MM.1S (cell line): ENCODE results near the gene FRMD3.

Source experiments
- DNase-seq: peaks from one replicate; pipeline ENCODE4 v3.0.0-alpha.2; 2015
- H2AFZ ChIP-seq: fragments of 300-600 bp; sonication (generic); 2 replicates; pipeline ENCODE4 v1.6.0; 2016; ENCODE audit warnings: antibody characterized with exemption, low read length
- H3F3A ChIP-seq: fragments of 300-600 bp; sonication (generic); 2 replicates; pipeline ENCODE4 v1.6.1; 2016; ENCODE audit warnings: mild to moderate bottlenecking, antibody characterized with exemption, low read length, moderate library complexity, mixed read lengths; ENCODE audit not compliant: insufficient read depth
- H3K27ac ChIP-seq: fragments of 300-600 bp; sonication (generic); 2 replicates; pipeline ENCODE4 v1.5.1; 2016; ENCODE audit warnings: mild to moderate bottlenecking, low read length
- H3K27me3 ChIP-seq: fragments of 300-600 bp; sonication (generic); replicated peaks from 2 replicates; pipeline ENCODE4 v1.6.0; 2016; ENCODE audit warnings: low read length; ENCODE audit not compliant: insufficient read depth
- H3K36me3 ChIP-seq: fragments of 300-600 bp; sonication (generic); replicated peaks from 2 replicates; pipeline ENCODE4 v1.6.1; 2016; ENCODE audit warnings: mild to moderate bottlenecking, low read length, mixed read lengths; ENCODE audit not compliant: insufficient read depth
- H3K4me1 ChIP-seq: fragments of 300-600 bp; sonication (generic); 2 replicates; pipeline ENCODE4 v1.6.1; 2016; ENCODE audit warnings: low read length, mixed read lengths
- H3K4me2 ChIP-seq: fragments of 300-600 bp; sonication (generic); 2 replicates; pipeline ENCODE4 v1.6.0; 2016; ENCODE audit warnings: low read depth, low read length
- H3K4me3 ChIP-seq: fragments of 300-600 bp; sonication (generic); 2 replicates; pipeline ENCODE4 v1.5.1; 2016; ENCODE audit warnings: low read length, mixed read lengths
- H3K79me2 ChIP-seq: fragments of 300-600 bp; sonication (generic); 2 replicates; pipeline ENCODE4 v1.6.1; 2016; ENCODE audit warnings: mixed run types, low read length, mixed read lengths
- H3K9ac ChIP-seq: fragments of 300-600 bp; sonication (generic); 2 replicates; pipeline ENCODE4 v1.6.1; 2016; ENCODE audit warnings: low read length, mixed read lengths
- H3K9me2 ChIP-seq: fragments of 300-600 bp; sonication (generic); replicated peaks from 2 replicates; pipeline ENCODE4 v1.6.1; 2016; ENCODE audit warnings: mild to moderate bottlenecking, low read length, mixed read lengths; ENCODE audit not compliant: insufficient read depth
- H3K9me3 ChIP-seq: fragments of 300-600 bp; sonication (generic); replicated peaks from 2 replicates; pipeline ENCODE4 v1.6.1; 2016; ENCODE audit warnings: mild to moderate bottlenecking, low read length, mixed read lengths; ENCODE audit not compliant: insufficient read depth
- H4K20me1 ChIP-seq: fragments of 300-600 bp; sonication (generic); 2 replicates; pipeline ENCODE4 v1.6.1; 2016; ENCODE audit warnings: mild to moderate bottlenecking, low read length, moderate library complexity, mixed read lengths; ENCODE audit not compliant: insufficient read depth
- CTCF ChIP-seq: fragments of 300-600 bp; sonication (generic); IDR thresholded peaks from 2 replicates; pipeline ENCODE4 v1.5.1; 2016; ENCODE audit warnings: antibody characterized with exemption, low read length, mixed read lengths
- EZH2 ChIP-seq: fragments of 300-600 bp; sonication (generic); optimal IDR thresholded peaks from 2 replicates; pipeline ENCODE3; 2017; ENCODE audit warnings: low read depth, mild to moderate bottlenecking, antibody characterized with exemption, low read length, mixed read lengths
- EZH2phosphoT487 ChIP-seq: fragments of 300-600 bp; sonication (generic); IDR thresholded peaks from 2 replicates; pipeline ENCODE4 v1.6.1; 2018; ENCODE audit warnings: antibody characterized with exemption, low read length

The FRMD3 gene

DNA sequence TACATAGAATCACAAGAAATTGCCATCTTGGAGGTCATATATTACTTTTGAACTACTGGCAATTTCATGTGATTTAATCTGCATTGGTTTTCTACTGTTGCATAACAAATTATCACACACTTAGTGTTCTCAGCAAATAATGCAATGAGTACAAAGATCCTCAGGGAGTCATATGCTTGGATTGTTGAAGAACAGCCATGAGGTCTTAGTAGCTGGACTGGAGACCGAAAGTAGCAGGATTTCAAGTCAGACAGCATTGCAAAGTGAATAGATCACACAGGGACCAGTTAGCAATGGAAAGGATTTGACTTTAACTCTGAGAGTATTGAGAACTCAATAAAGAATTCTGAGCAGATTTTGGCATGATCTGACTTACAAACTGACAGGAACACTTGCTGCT lies 32.2 kb upstream of the FRMD3 start:
- Histone ChIP-seq H3K27ac (no peak overlapping the region), H3K9ac (no peak overlapping the region), H2AFZ (no peak overlapping the region), H3K9me2 (no peaks in the 10 kb centered on the region), H3K4me3 (no peak overlapping the region), H3K4me2 (no peak overlapping the region), H3K27me3 (no peaks in the 10 kb centered on the region), H3K36me3 (no peaks in the 10 kb centered on the region), H3K79me2 (no peaks in the 10 kb centered on the region), H3K9me3 (no peaks in the 10 kb centered on the region), H4K20me1 (no peaks in the 10 kb centered on the region), H3F3A (0 out of 2 replicates have a peak, but pooled peaks cover 7% of the 10 kb centered on the region), H3K4me1 (peaks cover 24% of the 10 kb centered on the region)
- TF ChIP-seq EZH2phosphoT487 (no peak), CTCF (no peak), EZH2 (no peak)
- DNase-seq: no peak

- Histone ChIP-seq H3F3A (no peaks in the 10 kb centered on the region), H2AFZ (no peak overlapping the region), H4K20me1 (no peaks in the 10 kb centered on the region), H3K27ac (no peak overlapping the region), H3K36me3 (no peaks in the 10 kb centered on the region), H3K4me3 (no peak overlapping the region), H3K4me1 (peaks cover 14% of the 10 kb centered on the region), H3K9ac (no peak overlapping the region), H3K79me2 (no peaks in the 10 kb centered on the region), H3K27me3 (no peaks in the 10 kb centered on the region), H3K9me3 (no peaks in the 10 kb centered on the region), H3K9me2 (no peaks in the 10 kb centered on the region), H3K4me2 (no peak overlapping the region)
- TF ChIP-seq EZH2 (no peak), EZH2phosphoT487 (no peak), CTCF (no peak)
- DNase-seq: peak; percentile 57
Observed at GRCh38 chr9:83569326-83569725, 31.1 kb upstream of the FRMD3 start.

DNA sequence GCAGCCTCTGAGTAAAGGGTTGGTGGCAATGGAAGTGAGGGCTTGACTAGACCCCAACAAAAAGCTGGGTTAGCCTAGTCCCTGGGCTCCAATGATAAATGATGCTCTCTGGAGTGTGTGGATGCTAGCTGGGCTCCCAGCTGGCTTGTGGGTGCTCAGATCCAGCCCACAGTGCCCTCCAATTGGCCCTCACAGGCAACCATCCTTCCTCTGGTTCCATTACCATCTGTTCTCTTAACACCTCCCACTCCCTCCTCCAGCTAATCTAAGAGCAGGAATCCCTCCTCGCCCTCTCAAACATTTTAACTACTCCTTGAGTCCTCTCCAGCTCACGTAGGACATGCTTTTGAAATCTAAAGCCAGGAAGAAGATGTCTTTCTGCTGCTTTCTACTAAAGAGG lies 25.2 kb upstream of the FRMD3 start:
- no peak for DNase-seq
- Histone ChIP-seq H4K20me1 (no peaks in the 10 kb centered on the region), H3K9me2 (no peaks in the 10 kb centered on the region), H3K4me1 (no peaks in the 10 kb centered on the region), H3K9ac (no peak overlapping the region), H3K36me3 (no peaks in the 10 kb centered on the region), H3K27me3 (no peaks in the 10 kb centered on the region), H3F3A (no peaks in the 10 kb centered on the region), H3K79me2 (no peaks in the 10 kb centered on the region), H2AFZ (no peak overlapping the region), H3K4me2 (no peak overlapping the region), H3K27ac (no peak overlapping the region), H3K9me3 (no peaks in the 10 kb centered on the region), H3K4me3 (no peak overlapping the region)
- no peak for TF ChIP-seq CTCF
- TF ChIP-seq EZH2: no peak
- no peak for TF ChIP-seq EZH2phosphoT487
